ENCODE data around the gene FYCO1. TPM values are rescaled to one million over a fixed set of nuclear protein-coding genes. Genes with fewer than 3 reads are reported as not detected.

The FYCO1 gene
- total and polyA plus RNA-seq, 2 of the 8 experiments (the other 6 are each of a cell fraction or from before 2014, with no cell fraction given), result 4.8 to 10.8 TPM

DNA sequence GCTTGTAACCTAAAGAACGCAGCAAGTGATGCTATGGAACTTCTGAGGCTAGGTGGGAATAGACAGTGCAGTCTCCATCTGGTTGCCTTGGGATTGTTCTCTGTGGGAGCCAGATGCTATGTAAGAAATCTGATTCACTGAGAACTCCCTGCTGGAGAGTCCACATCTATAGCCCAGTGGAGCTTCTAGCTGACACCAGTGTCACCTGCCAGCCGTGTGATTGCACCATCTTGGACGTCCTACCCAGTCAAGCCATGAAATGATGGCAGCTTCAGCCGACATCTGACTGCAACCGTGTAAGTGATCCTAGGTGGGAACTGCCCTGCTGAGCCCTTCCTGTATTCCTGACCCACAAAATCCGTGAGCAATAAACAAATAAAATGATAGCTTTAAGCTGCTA lies 12.4 kb upstream of the FYCO1 start:
- H3K36me3 ChIP-seq (ENCODE audit: control insufficient read depth in 2 of 4, insufficient read depth in 4 of 4, low read length in 3 of 4), result no peaks in the 10 kb centered on the region
- H3K56ac ChIP-seq (replicated peaks; ENCODE audit: insufficient read length, low read depth, low read length), result no peak overlapping the region
- no peak overlapping the region for H3K18ac ChIP-seq (ENCODE audit: extremely low read depth, low read length)
- ChIA-PET POLR2A (ENCODE audit: partially characterized antibody) (no interaction called here), CTCF (ENCODE audit: partially characterized antibody) (interaction anchor here (0.6 kb wide), 1 partner anchor 299 kb away, joined by 3 read pairs; no protein-coding TSS in a partner anchor)
- no peak overlapping the region for H3K4me2 ChIP-seq (ENCODE audit: insufficient read depth in 1 of 2, low read depth in 2 of 2, low read length in 2 of 2)
- no peak overlapping the region for H4K5ac ChIP-seq (ENCODE audit: insufficient read length, low read depth, low read length)
- no peaks in the 10 kb centered on the region for H3K79me1 ChIP-seq (ENCODE audit: low read depth, low read length)
- no peak overlapping the region for H3K14ac ChIP-seq (ENCODE audit: insufficient read length)
- no peak overlapping the region for H3K27ac ChIP-seq (ENCODE audit: low read depth, low read length)
- H2BK20ac ChIP-seq (ENCODE audit: low read length), result no peak overlapping the region
- H2BK12ac ChIP-seq (ENCODE audit: low read depth, low read length), result no peak overlapping the region; the same call in 1 of the 2 replicates
- no peaks in the 10 kb centered on the region for H4K20me1 ChIP-seq (replicated peaks in 1 of 2; ENCODE audit: control insufficient read depth in 1 of 2, insufficient read depth in 2 of 2, low read length in 2 of 2)
- H3K27me3 ChIP-seq (replicated peaks in 1 of 4; ENCODE audit: control insufficient read depth in 3 of 4, extremely low read depth in 1 of 4, insufficient read depth in 3 of 4, low read length in 3 of 4), result no peaks in the 10 kb centered on the region
- no peak overlapping the region for H2BK5ac ChIP-seq (ENCODE audit: low read depth, low read length)
- FAIRE-seq, result no peak
- H2AFZ ChIP-seq (ENCODE audit: low read length), result no peak overlapping the region
- H3K4me3 ChIP-seq (ENCODE audit: extremely low read depth in 1 of 4, insufficient read depth in 2 of 4, low read depth in 3 of 4, low read length in 4 of 4), result no peak overlapping the region
- no peak overlapping the region for H2BK120ac ChIP-seq (replicated peaks; ENCODE audit: low read depth, low read length)
- no peaks in the 10 kb centered on the region for H3K9me3 ChIP-seq (ENCODE audit: insufficient read depth in 2 of 2, low read depth in 1 of 2, low read length in 1 of 2)
- 91% methylated on average over 6 of the region's 6 CpGs; no CpG with 5 or more reads in 1 of the 2 experiments for WGBS, 2 experiments (ENCODE audit: extremely low coverage in 1 of 2, insufficient coverage in 1 of 2, insufficient read length in 1 of 2, insufficient replicate concordance in 2 of 2, low coverage in 1 of 2, low lambda C conversion rate in 2 of 2, missing lambda C conversion rate in 1 of 2)
- H2BK15ac ChIP-seq (ENCODE audit: low read length), result no peak overlapping the region
- H3K9ac ChIP-seq (replicated peaks in 1 of 4; ENCODE audit: extremely low read depth in 1 of 4, low read depth in 3 of 4, low read length in 3 of 4), result no peak overlapping the region
- H3K4me1 ChIP-seq (replicated peaks in 1 of 4; ENCODE audit: control insufficient read depth in 3 of 4, insufficient read depth in 4 of 4, low read length in 3 of 4), result peaks cover 0 to 4% (median under 1%) of the 10 kb centered on the region in 4 experiments; a peak in 2 of 7 replicates
- H3K4ac ChIP-seq (replicated peaks; ENCODE audit: insufficient read length, low read depth, low read length), result no peak overlapping the region
- no peak overlapping the region for H3K23ac ChIP-seq (ENCODE audit: insufficient read length)
- no peak overlapping the region for H4K91ac ChIP-seq (replicated peaks; ENCODE audit: insufficient read length, low read length)
- H3K79me2 ChIP-seq (ENCODE audit: control insufficient read depth in 1 of 2, insufficient read depth in 2 of 2, low read length in 2 of 2), result no peaks in the 10 kb centered on the region
- no peaks in the 10 kb centered on the region for H3K23me2 ChIP-seq (ENCODE audit: low read depth, low read length)
- no peak overlapping the region for H2AK5ac ChIP-seq (ENCODE audit: low read depth, low read length)
- no peak overlapping the region for H4K8ac ChIP-seq (ENCODE audit: extremely low read depth, insufficient read depth, low read length)
- no peak for DNase-seq (ENCODE audit: low read depth in 1 of 2, low spot score in 2 of 2)
- no peak for TF ChIP-seq FOSL1 (IDR thresholded peaks at IDR 0.05; ENCODE audit: insufficient read depth, low read depth, low read length)
- no peak for TF ChIP-seq YY1 (IDR thresholded peaks at IDR 0.05; ENCODE audit: low read depth, low read length)
- no peak for TF ChIP-seq JUN (IDR thresholded peaks at IDR 0.05; ENCODE audit: low read depth, low read length)
- TF ChIP-seq, protein P1, sequence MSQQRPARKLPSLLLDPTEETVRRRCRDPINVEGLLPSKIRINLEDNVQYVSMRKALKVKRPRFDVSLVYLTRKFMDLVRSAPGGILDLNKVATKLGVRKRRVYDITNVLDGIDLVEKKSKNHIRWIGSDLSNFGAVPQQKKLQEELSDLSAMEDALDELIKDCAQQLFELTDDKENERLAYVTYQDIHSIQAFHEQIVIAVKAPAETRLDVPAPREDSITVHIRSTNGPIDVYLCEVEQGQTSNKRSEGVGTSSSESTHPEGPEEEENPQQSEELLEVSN (IDR thresholded peaks at IDR 0.05), result no peak
- TF ChIP-seq POLR2A (IDR thresholded peaks at IDR 0.05; ENCODE audit: control extremely low read depth in 1 of 2, low read depth in 2 of 2, low read length in 2 of 2), result no peak
- no peak for TF ChIP-seq SIX5 (IDR thresholded peaks at IDR 0.05; ENCODE audit: low read depth, low read length)
- TF ChIP-seq CREB1 (IDR thresholded peaks at IDR 0.05), result no peak
- no peak for TF ChIP-seq ATF3 (IDR thresholded peaks at IDR 0.05; ENCODE audit: insufficient read depth, low read depth, low read length)
- no peak for TF ChIP-seq MAX (IDR thresholded peaks at IDR 0.05)
- no peak for TF ChIP-seq RXRA (IDR thresholded peaks at IDR 0.05; ENCODE audit: insufficient read depth, low read depth, low read length)
- no peak for TF ChIP-seq KDM5A (IDR thresholded peaks at IDR 0.05; ENCODE audit: low read length)
- TF ChIP-seq NRF1 (IDR thresholded peaks at IDR 0.05; ENCODE audit: low read depth, low read length), result no peak
- TF ChIP-seq POU5F1 (IDR thresholded peaks at IDR 0.05; ENCODE audit: low read depth, low read length), result no peak
